Mesenchymal stem cell (in vitro differentiated cells and primary cell): ENCODE results near the gene INPP5F.

ENCODE experiments used
- DNase-seq: peaks from one replicate; pipeline ENCODE4 v3.0.0-alpha.2; 2013
- H2AFZ ChIP-seq: one replicate; pipeline ENCODE4 v1.6.1; 2013; ENCODE audit warnings: low read depth, mild to moderate bottlenecking, control low read depth, inconsistent platforms, low read length, moderate library complexity
- H2AK5ac ChIP-seq: 2 replicates; pipeline ENCODE4 v1.6.1; 2013; ENCODE audit warnings: low read length, moderate library complexity, mild to moderate bottlenecking, inconsistent platforms; ENCODE audit not compliant: severe bottlenecking
- H2BK120ac ChIP-seq: one replicate; pipeline ENCODE4 v1.6.1; 2013; ENCODE audit warnings: low read depth, mild to moderate bottlenecking, inconsistent platforms, low read length, moderate library complexity
- H2BK12ac ChIP-seq, 2 experiments: one replicate each; pipeline ENCODE4 v1.6.1; 2013; ENCODE audit warnings: inconsistent platforms in 2 of 2, low read length in 2 of 2, mild to moderate bottlenecking in 2 of 2, moderate library complexity in 2 of 2, control low read depth in 1 of 2
- H2BK15ac ChIP-seq: one replicate; pipeline ENCODE4 v1.6.1; 2013; ENCODE audit warnings: mild to moderate bottlenecking, low read depth, inconsistent platforms; ENCODE audit not compliant: poor library complexity, severe bottlenecking
- H2BK5ac ChIP-seq: 2 replicates; pipeline ENCODE4 v1.6.1; 2013; ENCODE audit warnings: low read depth, mild to moderate bottlenecking, low read length, control low read depth, inconsistent platforms; ENCODE audit not compliant: poor library complexity, severe bottlenecking
- H3K14ac ChIP-seq, 2 experiments: one replicate each; pipeline ENCODE4 v1.6.1; 2013; ENCODE audit warnings: inconsistent platforms in 2 of 2, low read length in 2 of 2, control low read depth in 1 of 2, mild to moderate bottlenecking in 1 of 2, moderate library complexity in 1 of 2
- H3K18ac ChIP-seq, 2 experiments: one replicate each; pipeline ENCODE4 v1.6.1; 2013; ENCODE audit warnings: inconsistent platforms in 2 of 2, low read length in 2 of 2, control low read depth in 1 of 2, low read depth in 1 of 2, mild to moderate bottlenecking in 1 of 2
- H3K23ac ChIP-seq, 2 experiments: one replicate each; pipeline ENCODE4 v1.6.1; 2013; ENCODE audit warnings: inconsistent platforms in 2 of 2, low read length in 2 of 2, mild to moderate bottlenecking in 2 of 2, moderate library complexity in 2 of 2, control low read depth in 1 of 2
- H3K27ac ChIP-seq: 2 replicates; pipeline ENCODE4 v1.5.1; 2013; ENCODE audit warnings: mild to moderate bottlenecking, moderate library complexity, low read length, control low read depth, inconsistent platforms; ENCODE audit not compliant: poor library complexity, severe bottlenecking
- H3K27me3 ChIP-seq, 2 experiments: 2 replicates each; pipeline versions ENCODE4 v1.6.1 to v1.7.0; 2013; ENCODE audit warnings: low read length in 2 of 2, mild to moderate bottlenecking in 2 of 2, moderate library complexity in 2 of 2, control low read depth in 1 of 2, inconsistent platforms in 1 of 2; ENCODE audit not compliant: control insufficient read depth in 1 of 2, insufficient read depth in 1 of 2
- H3K36me3 ChIP-seq, 2 experiments: 2 replicates each; pipeline versions ENCODE4 v1.6.1 to v1.7.0; 2013; ENCODE audit warnings: low read length in 2 of 2, control low read depth in 1 of 2, inconsistent platforms in 1 of 2, low read depth in 1 of 2, mild to moderate bottlenecking in 1 of 2; ENCODE audit not compliant: insufficient read depth in 2 of 2, control insufficient read depth in 1 of 2
- H3K4ac ChIP-seq, 2 experiments: one replicate each; pipeline ENCODE4 v1.6.1; 2013; ENCODE audit warnings: inconsistent platforms in 2 of 2, low read length in 2 of 2, mild to moderate bottlenecking in 2 of 2, moderate library complexity in 2 of 2, control low read depth in 1 of 2, low read depth in 1 of 2
- H3K4me1 ChIP-seq: 2 replicates; pipeline ENCODE4 v1.6.1; 2013; ENCODE audit warnings: low read depth, low read length, control low read depth; ENCODE audit not compliant: control insufficient read depth, insufficient read depth
- H3K4me2 ChIP-seq: 2 replicates; pipeline ENCODE4 v1.6.1; 2013; ENCODE audit warnings: low read length, mild to moderate bottlenecking, inconsistent platforms; ENCODE audit not compliant: poor library complexity, severe bottlenecking
- H3K4me3 ChIP-seq, 2 experiments: 2 replicates each; pipeline versions ENCODE4 v1.5.1 to v1.7.0; 2013; ENCODE audit warnings: low read length in 2 of 2, mild to moderate bottlenecking in 2 of 2, control low read depth in 1 of 2, low read depth in 1 of 2; ENCODE audit not compliant: insufficient read depth in 1 of 2
- H3K79me1 ChIP-seq: replicated peaks from 2 replicates; pipeline ENCODE4 v1.6.1; 2013; ENCODE audit warnings: mild to moderate bottlenecking, control low read depth, low read length, inconsistent platforms; ENCODE audit not compliant: poor library complexity, severe bottlenecking
- H3K9ac ChIP-seq: 2 replicates; pipeline ENCODE4 v1.7.0; 2013; ENCODE audit warnings: mild to moderate bottlenecking, low read length, moderate library complexity
- H3K9me3 ChIP-seq: 2 replicates; pipeline ENCODE4 v1.7.0; 2013; ENCODE audit warnings: mild to moderate bottlenecking, low read length; ENCODE audit not compliant: control insufficient read depth
- H4K8ac ChIP-seq: one replicate; pipeline ENCODE4 v1.6.1; 2013; ENCODE audit warnings: inconsistent platforms, mild to moderate bottlenecking, low read length, moderate library complexity
- H4K91ac ChIP-seq: one replicate; pipeline ENCODE4 v1.6.1; 2013; ENCODE audit warnings: mild to moderate bottlenecking, low read length, inconsistent platforms
- WGBS: methylation state at CpG from one replicate; pipeline ENCODE4 v1.1.7; 2013; ENCODE audit warnings: mixed read lengths; 5-methylcytosine and 5-hydroxymethylcytosine counted together

The INPP5F gene

DNA sequence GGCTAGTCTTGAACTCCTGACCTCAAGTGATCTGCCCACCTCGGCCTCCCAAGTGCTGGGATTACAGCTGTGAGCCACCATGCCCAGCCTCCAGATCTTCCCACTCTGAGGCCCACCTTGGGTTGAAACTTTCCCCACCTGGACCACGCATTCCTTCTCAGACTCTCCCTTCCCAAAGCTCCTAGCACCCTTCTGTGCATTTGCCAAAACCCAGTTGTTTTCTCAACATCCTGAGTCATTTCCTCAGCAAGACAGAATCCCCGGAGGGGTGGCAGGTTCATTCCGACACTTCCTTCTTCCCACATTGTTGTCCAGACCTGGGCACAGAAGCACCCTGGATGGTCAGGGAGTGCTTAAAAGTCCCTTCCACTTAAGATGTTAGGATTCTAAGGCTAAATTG is 45.8 kb upstream of the INPP5F start:
- Histone ChIP-seq H3K23ac (no peak overlapping the region), H2AFZ (no peak overlapping the region), H3K9ac (no peak overlapping the region), H3K36me3 (peaks cover 21 to 31% of the 10 kb centered on the region in 2 experiments), H2BK12ac (no peak overlapping the region), H3K4me1 (peaks cover 29% of the 10 kb centered on the region), H2AK5ac (peak overlapping the region; percentile 31), H4K8ac (peak overlapping the region; percentile 61), H2BK5ac (no peak overlapping the region), H3K14ac (peak overlapping the region in 1 of 2 experiments; percentile 12), H3K9me3 (no peaks in the 10 kb centered on the region), H3K18ac (no peak overlapping the region), H3K4ac (no peak overlapping the region), H3K4me3 (no peak overlapping the region), H2BK15ac (no peak overlapping the region), H3K27me3 (no peaks in the 10 kb centered on the region), H2BK120ac (no peak overlapping the region), H3K79me1 (peaks cover 11% of the 10 kb centered on the region), H3K4me2 (no peak overlapping the region), H4K91ac (no peak overlapping the region), H3K27ac (peak overlapping the region; percentile 58)
- 32% methylated on average over 4 of the region's 4 CpGs for WGBS
- DNase-seq: no peak

DNA sequence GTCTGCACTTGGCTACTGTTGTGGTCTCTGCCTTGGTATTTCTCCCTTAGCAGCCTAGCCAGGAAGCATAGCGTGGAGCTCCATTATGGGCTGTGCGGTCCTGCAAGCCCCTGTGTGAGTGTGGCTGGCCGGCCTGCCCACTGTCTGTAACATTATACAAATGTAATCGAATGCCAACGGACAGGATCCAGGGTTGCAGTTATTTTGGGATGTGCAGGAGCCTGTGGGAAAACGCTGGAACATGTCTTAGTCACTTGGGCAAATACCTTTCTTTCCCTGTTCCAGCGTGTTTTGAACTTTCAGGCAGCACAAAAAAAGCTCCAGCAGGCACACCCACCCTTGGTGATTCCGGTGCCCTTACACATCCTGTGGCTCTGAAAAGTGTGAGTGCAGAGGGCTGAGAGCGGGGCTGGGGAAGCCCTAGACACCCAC is 45.2 kb upstream of the INPP5F start:
- Histone ChIP-seq H3K18ac (peak overlapping the region in 1 of 2 experiments; percentile 11), H3K4me1 (peaks cover 27% of the 10 kb centered on the region), H3K23ac (no peak overlapping the region), H3K36me3 (peaks cover 21 to 27% of the 10 kb centered on the region in 2 experiments), H3K9me3 (no peaks in the 10 kb centered on the region), H4K8ac (peak overlapping the region; percentile 27), H3K4me3 (no peak overlapping the region), H2BK12ac (no peak overlapping the region), H3K9ac (no peak overlapping the region), H2BK15ac (peak overlapping the region; percentile 36), H2AK5ac (no peak overlapping the region), H3K4ac (no peak overlapping the region), H3K79me1 (peaks cover 11% of the 10 kb centered on the region), H2BK120ac (no peak overlapping the region), H3K14ac (peak overlapping the region in 1 of 2 experiments; percentile 22), H3K4me2 (peak overlapping the region; percentile 28), H3K27me3 (no peaks in the 10 kb centered on the region), H2AFZ (no peak overlapping the region), H4K91ac (no peak overlapping the region), H2BK5ac (no peak overlapping the region), H3K27ac (peak overlapping the region; percentile 58)
- no peak for DNase-seq
- 85% methylated on average over 9 of the region's 9 CpGs for WGBS

DNA sequence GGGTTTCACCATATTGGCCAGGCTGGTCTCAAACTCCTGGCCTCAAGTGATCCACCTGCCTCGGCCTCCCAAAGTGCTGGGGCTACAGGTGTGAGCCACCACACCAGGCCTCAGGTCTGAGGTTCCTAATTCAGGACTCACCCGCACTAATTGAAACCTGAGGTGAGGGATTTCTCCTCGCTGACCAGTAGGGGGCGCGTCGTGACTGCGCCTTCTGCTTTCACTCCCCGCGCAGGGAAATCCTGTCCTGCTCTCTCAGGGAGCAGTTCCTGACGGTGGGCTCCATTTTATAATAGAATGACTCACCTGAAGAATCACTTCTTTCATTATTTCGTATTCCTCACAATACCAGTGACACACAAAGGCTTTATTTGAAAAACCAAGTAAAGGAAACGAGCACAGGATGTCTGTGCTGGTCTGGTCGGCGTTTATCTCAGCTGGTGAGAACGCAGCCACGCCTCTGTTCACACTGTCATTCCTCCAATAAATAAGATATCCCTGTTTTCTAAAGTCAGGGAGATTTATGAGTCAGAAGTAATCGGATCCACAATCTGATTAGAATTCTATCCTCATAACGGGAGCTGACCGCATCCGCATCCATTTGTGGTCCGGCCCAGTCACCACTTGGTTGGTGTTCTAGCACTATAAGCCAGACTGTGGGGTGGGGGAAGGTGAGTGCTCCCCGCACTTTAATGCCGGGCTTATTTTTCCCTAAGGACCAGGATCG is 39.2 kb upstream of the INPP5F start:
- Histone ChIP-seq H2BK120ac (no peak overlapping the region), H3K14ac (no peak overlapping the region), H2BK15ac (peak overlapping the region; percentile 61), H3K27ac (peak overlapping the region; percentile 62), H2BK12ac (no peak overlapping the region), H3K79me1 (no peaks in the 10 kb centered on the region), H3K4ac (no peak overlapping the region), H3K4me3 (peak overlapping the region; percentile 30 to 69), H4K91ac (no peak overlapping the region), H4K8ac (peak overlapping the region; percentile 50), H3K36me3 (no peaks in the 10 kb centered on the region), H3K18ac (no peak overlapping the region), H2AFZ (no peak overlapping the region), H2BK5ac (no peak overlapping the region), H2AK5ac (no peak overlapping the region), H3K9me3 (no peaks in the 10 kb centered on the region), H3K9ac (peak overlapping the region; percentile 86), H3K4me1 (peaks cover 9% of the 10 kb centered on the region), H3K4me2 (peak overlapping the region; percentile 87), H3K27me3 (no peaks in the 10 kb centered on the region), H3K23ac (no peak overlapping the region)
- WGBS: 10% methylated on average over 18 of the region's 24 CpGs
- DNase-seq: peak; percentile 82

DNA sequence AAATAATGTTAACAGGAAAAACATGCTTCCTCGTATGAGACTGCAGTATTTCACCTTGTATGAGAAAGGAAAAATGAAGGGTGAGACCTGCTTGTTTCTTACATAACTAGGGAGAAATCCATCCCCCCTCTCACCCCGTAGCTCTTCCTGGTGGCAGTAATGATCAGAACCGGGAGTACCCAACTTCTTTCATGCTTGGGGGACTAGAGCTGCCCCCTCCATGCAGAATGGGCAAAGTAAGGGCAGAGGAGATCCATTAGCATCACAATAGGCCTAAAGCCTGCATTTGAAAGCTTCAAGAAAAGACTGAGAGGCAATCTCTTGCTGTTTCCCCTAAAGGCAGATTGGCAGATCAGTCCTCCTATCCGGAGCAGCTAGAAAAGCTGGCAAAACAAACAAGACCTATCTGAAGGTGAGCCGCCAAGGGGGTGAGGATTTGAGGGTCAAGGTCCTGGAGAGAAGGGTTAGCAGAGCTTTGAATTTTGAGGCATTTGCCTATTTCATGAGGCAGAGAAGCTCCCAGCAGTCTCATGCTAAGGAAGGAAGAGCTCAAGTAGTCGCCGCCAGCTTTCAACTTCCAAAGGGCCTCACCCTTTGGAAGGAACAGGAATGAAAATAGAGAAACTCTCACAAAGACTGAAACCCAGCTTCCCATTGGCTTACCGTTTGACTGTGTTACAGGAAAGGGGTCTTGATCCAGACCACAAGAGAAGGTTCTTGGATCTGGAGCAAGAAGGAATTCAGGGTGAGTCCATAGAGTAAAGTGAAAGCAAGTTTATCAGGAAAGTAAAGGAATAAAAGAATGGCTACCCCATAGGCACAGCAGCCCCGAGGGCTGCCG is 38.4 kb upstream of the INPP5F start:
- Histone ChIP-seq H3K4me3 (no peak overlapping the region), H4K91ac (no peak overlapping the region), H3K27ac (peak overlapping the region; percentile 62), H3K4me2 (peak overlapping the region; percentile 87), H3K36me3 (no peaks in the 10 kb centered on the region), H3K9me3 (no peaks in the 10 kb centered on the region), H3K9ac (peak overlapping the region; percentile 86), H2BK15ac (no peak overlapping the region), H3K79me1 (no peaks in the 10 kb centered on the region), H2BK12ac (no peak overlapping the region), H2AFZ (no peak overlapping the region), H3K4me1 (peaks cover 4% of the 10 kb centered on the region), H3K27me3 (no peaks in the 10 kb centered on the region), H3K4ac (peak overlapping the region in 1 of 2 experiments; percentile 0), H2BK120ac (no peak overlapping the region), H3K23ac (no peak overlapping the region), H3K18ac (no peak overlapping the region), H2AK5ac (no peak overlapping the region), H4K8ac (peak overlapping the region; percentile 62), H3K14ac (no peak overlapping the region), H2BK5ac (no peak overlapping the region)
- WGBS: 21% methylated on average over 7 of the region's 10 CpGs
- peak; percentile 58 for DNase-seq
